Heart left ventricle (tissue), 16 donors: Measurements from ENCODE around the gene OTOP3. TPM values are rescaled to one million over a fixed set of nuclear protein-coding genes. Genes with fewer than 3 reads are reported as not detected.

ENCODE experiments used
- ATAC-seq, 4 donors: fragments of 200-7000 bp; cut with Tn5 transposase; one replicate each; pipeline ENCODE4 v1.9.1; 2020 to 2022; ENCODE audit warnings: moderate library complexity in 4 of 4, mild to moderate bottlenecking in 3 of 4, moderate number of reproducible peaks in 1 of 4
- DNase-seq, 5 donors: peaks; one replicate each; pipeline ENCODE4 v3.0.0-alpha.2; 2020
- H3K27ac ChIP-seq, 12 donors: fragments of 200-600 bp; sonication (generic) in 4 of 12; one replicate each; pipeline versions ENCODE4 v1.5.0 to v1.8.0; 2016 to 2022; ENCODE audit warnings: mild to moderate bottlenecking in 2 of 12
- H3K27me3 ChIP-seq, 9 donors: fragments of 200-600 bp; sonication (generic) in 2 of 9; one replicate each; pipeline versions ENCODE4 v1.5.1 to v1.8.0; 2016 to 2022; ENCODE audit warnings: mild to moderate bottlenecking in 3 of 9
- H3K36me3 ChIP-seq, 9 donors: fragments of 200-600 bp; sonication (generic) in 2 of 9; one replicate each; pipeline versions ENCODE4 v1.5.0 to v1.8.0; 2018 to 2022; ENCODE audit warnings: mild to moderate bottlenecking in 2 of 9
- H3K4me1 ChIP-seq, 12 donors: fragments of 200-600 bp; sonication (generic) in 4 of 12; one replicate each; pipeline versions ENCODE4 v1.5.0 to v1.8.0; 2016 to 2022; ENCODE audit warnings: mild to moderate bottlenecking in 3 of 12
- H3K4me3 ChIP-seq, 12 donors: fragments of 200-600 bp; sonication (generic) in 4 of 12; one replicate each; pipeline versions ENCODE4 v1.5.0 to v1.8.0; 2017 to 2022; ENCODE audit warnings: mild to moderate bottlenecking in 9 of 12, moderate library complexity in 4 of 12
- H3K9me3 ChIP-seq, 12 donors: fragments of 200-600 bp; sonication (generic) in 4 of 12; one replicate each; pipeline versions ENCODE4 v1.5.0 to v1.8.0; 2016 to 2022; ENCODE audit warnings: mild to moderate bottlenecking in 1 of 12
- POLR2A ChIP-seq, 2 donors: fragments of 450-650 bp; IDR thresholded peaks; one replicate each; pipeline ENCODE4 v1.6.1; 2017; ENCODE audit warnings: antibody characterized with exemption in 2 of 2, mild to moderate bottlenecking in 2 of 2, moderate library complexity in 2 of 2
- WGBS, 4 donors: extraction: QIAGEN DNeasy Blood & Tissue Kit in 2 of 4; methylation state at CpG; one replicate each; pipeline versions ENCODE4 v1.1.5 to v1.1.7; 2013 to 2018; 5-methylcytosine and 5-hydroxymethylcytosine counted together
- intact Hi-C, 10 donors: fragments of 100-400 bp; cut with DNase I; formaldehyde crosslinking; loops; one replicate each; pipeline versions ENCODE4 v1.11.1 to v1.14.2; 2022
- polyA plus RNA-seq, 2 donors: library from polyadenylated mRNA; stranded (reverse); fragments of 200-250 nt; gene quantifications; one replicate each; pipeline ENCODE4 v1.2.3, GENCODE V29; 2013
- total RNA-seq, 9 donors: library from RNA; depleted of rRNA in 2 of 9; stranded (reverse); fragments of >200 nt in 2 of 9; fragmentation: NEBNext Ultra II Directional in 3 of 9; extraction: Animal tissue kit (Norgen Biotek cat#: 25700) in 3 of 9; gene quantifications; one replicate each; pipeline versions ENCODE4 v1.1.0 to v1.2.4, GENCODE V29; 2016 to 2023
- TF ChIP-seq, protein P1 (sequence below), 12 donors: fragments of 200-600 bp; sonication (generic) in 4 of 12; IDR thresholded peaks; one replicate each; pipeline versions ENCODE4 v1.5.0 to v1.8.0; 2018 to 2022; ENCODE audit warnings: antibody characterized with exemption in 12 of 12, mild to moderate bottlenecking in 5 of 12
- donor health status: ischemic (EF 13 %, LVEDD 7.1; RV severe dilation, severe dysfunction).
- donor health status: healthy with polysubstance abuse.
- donor health status: DM: no; HTN: yes; CAD: no.
- donor health status: DM: no; HTN: no; CAD: no.
- donor health status: ischemic (EF 25% LVEDD 6.9; RV normal size, moderate dysfunction).
- donor health status: ischemic (EF 25% LVEDD 5.7; RV mildly dilated, moderate dysfunction).
- donor health status: healthy.
- donor health status: DM: yes; HTN: yes; CAD: no.
- donor health status: ischemic (EF 35%, LVEDD 5.7; RV mildly dilated, moderate dysfunction).
- donor health status: nonischemic (EF 11% LVEDD 7.7; RV severe dilation, severe dysfunction).
- donor health status: DM: yes; HTN: yes; CAD: no.
- donor health status: PGD.
- donor health status: ischemic (EF 29% LVEDD 5.4; RV normal size, mild dysfunction).
- donor health status: nonischemic (EF 23%, LVEDD 6.1; RV moderate dilation, normal function).

The OTOP3 gene
- total and polyA plus RNA-seq, 11 donors: not detected

DNA sequence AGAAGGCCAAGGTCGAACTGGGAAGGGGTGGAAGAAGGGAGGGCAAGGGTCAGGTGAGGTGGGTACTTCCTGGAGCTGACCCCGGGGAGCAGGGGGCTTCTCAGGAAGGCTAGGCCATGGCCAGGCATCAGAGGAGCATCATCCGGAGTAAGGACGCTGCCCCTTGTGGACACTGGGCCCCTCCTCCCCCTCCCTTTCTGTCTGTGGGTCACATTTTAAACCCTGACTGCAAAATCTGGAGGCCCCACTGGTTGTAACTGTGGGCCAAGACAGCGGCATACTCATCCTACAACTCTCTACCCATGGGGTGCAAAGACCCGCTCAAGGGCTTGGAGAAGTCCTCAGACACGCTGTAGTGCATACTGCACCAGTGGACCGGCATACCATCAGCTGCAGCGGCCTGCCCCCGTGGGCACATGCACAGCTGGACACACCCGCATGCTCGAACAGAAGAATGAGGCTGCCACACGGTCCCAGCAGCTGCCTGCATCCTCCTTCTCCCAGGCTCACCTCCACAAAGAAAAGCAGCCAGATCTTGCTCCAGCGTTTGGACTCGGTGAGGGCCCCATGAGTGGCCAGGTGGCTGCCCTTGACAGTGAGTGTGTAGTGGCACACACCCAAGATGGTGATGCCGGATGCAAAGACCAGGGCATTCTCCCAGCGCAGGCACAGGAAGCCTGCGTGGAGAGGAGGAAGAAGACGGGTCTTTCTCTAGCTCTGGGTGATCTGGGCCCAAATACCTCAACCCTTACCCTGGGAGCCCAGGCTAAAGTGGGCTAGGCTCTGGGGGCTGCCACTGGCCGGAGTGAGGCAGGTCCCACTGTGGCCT, 43.5 kb upstream of the OTOP3 start:
- H3K9me3 ChIP-seq: no peaks in the 10 kb centered on the region
- H3K27ac ChIP-seq: no peak overlapping the region
- H3K4me1 ChIP-seq: peaks cover 0 to 12% (median 8%) of the 10 kb centered on the region in 12 donors
- H3K4me3 ChIP-seq: no peak overlapping the region
- no peaks in the 10 kb centered on the region for H3K36me3 ChIP-seq
- DNase-seq: no peak
- ATAC-seq: peak in 2 of 4 donors; percentile 15 to 17
- WGBS, 4 donors: 68 to 79% (median 71%) methylated on average over 20 of the region's 20 CpGs
- intact Hi-C loops: no loop called here
- TF ChIP-seq POLR2A (IDR thresholded peaks at IDR 0.05): no peak
- TF ChIP-seq, protein P1, sequence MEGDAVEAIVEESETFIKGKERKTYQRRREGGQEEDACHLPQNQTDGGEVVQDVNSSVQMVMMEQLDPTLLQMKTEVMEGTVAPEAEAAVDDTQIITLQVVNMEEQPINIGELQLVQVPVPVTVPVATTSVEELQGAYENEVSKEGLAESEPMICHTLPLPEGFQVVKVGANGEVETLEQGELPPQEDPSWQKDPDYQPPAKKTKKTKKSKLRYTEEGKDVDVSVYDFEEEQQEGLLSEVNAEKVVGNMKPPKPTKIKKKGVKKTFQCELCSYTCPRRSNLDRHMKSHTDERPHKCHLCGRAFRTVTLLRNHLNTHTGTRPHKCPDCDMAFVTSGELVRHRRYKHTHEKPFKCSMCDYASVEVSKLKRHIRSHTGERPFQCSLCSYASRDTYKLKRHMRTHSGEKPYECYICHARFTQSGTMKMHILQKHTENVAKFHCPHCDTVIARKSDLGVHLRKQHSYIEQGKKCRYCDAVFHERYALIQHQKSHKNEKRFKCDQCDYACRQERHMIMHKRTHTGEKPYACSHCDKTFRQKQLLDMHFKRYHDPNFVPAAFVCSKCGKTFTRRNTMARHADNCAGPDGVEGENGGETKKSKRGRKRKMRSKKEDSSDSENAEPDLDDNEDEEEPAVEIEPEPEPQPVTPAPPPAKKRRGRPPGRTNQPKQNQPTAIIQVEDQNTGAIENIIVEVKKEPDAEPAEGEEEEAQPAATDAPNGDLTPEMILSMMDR (IDR thresholded peaks at IDR 0.05): no peak
- H3K27me3 ChIP-seq: peaks cover 21 to 64% (median 40%) of the 10 kb centered on the region in 9 donors

DNA sequence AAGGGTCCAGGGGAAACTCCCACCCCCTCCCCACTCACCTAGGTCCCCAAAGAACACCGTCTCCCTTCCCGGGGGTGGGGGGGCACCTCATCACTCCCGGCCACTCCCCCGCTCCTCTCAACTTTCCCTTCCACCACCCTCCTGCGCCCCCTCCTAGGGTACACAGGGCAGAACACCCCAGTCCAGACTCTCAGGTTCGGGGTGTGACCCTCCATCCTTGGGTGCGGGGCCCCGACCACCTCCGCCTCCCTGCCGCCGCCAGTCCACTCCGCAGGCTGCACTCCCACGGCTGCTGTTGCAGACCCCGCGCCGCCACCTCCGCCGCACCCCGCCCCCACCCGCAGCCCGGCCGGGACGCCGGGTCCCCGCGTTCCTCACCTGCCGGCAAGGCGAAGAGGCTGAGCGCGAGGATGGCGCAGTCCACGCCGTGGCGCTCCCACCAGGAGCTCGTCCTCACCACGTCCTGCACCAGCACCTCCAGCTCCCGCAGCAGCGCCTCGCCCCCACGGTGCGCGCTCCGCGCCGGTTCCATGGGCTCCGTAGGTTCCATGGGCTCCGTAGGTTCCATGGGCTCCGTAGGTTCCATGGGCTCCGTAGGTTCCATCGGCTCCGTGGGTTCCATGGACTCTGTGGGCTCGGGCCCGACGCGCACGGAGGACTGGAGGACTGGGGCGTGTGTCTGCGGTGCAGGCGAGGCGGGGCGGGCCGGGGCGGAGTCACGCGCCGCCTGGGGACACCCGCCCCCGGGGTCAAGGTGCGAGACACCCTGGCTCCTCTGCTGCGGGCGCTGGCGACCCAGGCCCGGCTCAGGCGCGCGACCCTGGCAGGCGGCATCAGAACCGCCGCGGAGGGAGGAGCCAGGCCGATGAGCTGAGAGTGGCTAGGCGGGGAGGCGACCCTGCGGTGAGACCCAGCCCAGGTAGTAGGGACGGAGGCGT, 42.5 kb upstream of the OTOP3 start, which contains the start of gene FADS6:
TSS of gene FADS6 (minus strand) at position 660 of the 938 bp plus-strand sequence. CDS start at position 622, 38 bp downstream.
- DNase-seq: no peak
- Histone ChIP-seq H3K27me3 (peaks cover 21 to 63% (median 40%) of the 10 kb centered on the region in 9 donors), H3K9me3 (no peaks in the 10 kb centered on the region), H3K4me1 (peaks cover 0 to 12% (median 8%) of the 10 kb centered on the region in 12 donors), H3K4me3 (peak within 1 kb of the TSS in 10 of 12 donors; percentile 13 to 46 (median 36)), H3K36me3 (no peaks in the 10 kb centered on the region), H3K27ac (no peak within 1 kb of the TSS)
- peak in 1 of 4 donors; percentile 43 for ATAC-seq
- TF ChIP-seq POLR2A (IDR thresholded peaks at IDR 0.05): no peak
- TF ChIP-seq, protein P1 (IDR thresholded peaks at IDR 0.05): no peak
- WGBS, 4 donors: 2 to 6% (median 4%) methylated on average over 47 to 86 of the region's 86 CpGs
- intact Hi-C loops: no loop called here

DNA sequence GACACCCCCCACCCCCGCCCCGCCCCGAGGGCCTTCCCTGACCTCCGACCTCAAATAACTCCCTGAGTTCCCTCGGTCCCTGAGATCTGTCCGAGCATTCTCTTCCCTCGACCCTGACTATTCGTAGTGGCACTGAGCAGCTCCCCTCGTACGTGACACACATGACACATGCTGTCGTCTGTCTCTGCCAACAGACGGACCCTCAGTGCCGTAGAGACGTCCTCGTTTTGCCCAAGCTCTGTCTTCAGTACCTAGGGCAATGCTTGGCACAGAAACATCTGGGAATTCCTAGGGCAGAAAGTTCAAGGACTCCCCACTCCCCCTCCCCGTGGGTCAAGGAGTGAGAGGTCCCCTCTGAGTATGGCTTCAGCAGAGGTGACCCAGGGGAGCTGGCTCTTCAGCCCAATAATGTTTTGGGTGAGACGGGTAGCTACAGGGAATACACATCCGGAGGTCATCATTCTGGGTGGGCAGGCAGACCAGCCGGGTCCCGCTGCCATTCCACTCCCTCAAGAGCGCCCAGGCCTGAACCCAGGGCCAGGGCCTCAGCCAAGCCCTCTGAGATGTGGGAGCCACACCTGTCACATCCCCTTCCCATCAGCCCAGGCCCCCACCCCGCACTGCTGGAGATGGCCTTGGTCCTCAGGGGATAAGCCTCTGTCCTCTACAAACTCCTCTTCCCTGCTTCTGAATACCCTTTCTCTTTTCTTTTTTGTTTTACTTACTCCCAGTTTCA, 41.6 kb upstream of the OTOP3 start:
- intact Hi-C loops: no loop called here
- peaks cover 0 to 12% (median 8%) of the 10 kb centered on the region in 12 donors for H3K4me1 ChIP-seq
- no peak overlapping the region for H3K27ac ChIP-seq
- 26 to 81% (median 28%) methylated on average over 6 to 22 of the region's 22 CpGs for WGBS, 4 donors
- ATAC-seq (no peak), DNase-seq (no peak)
- H3K36me3 ChIP-seq: no peaks in the 10 kb centered on the region
- H3K9me3 ChIP-seq: no peaks in the 10 kb centered on the region
- peaks cover 21 to 57% (median 40%) of the 10 kb centered on the region in 9 donors for H3K27me3 ChIP-seq
- H3K4me3 ChIP-seq: peak overlapping the region in 8 of 12 donors; percentile 13 to 46 (median 36)
- TF ChIP-seq, protein P1 (IDR thresholded peaks at IDR 0.05): no peak
- no peak for TF ChIP-seq POLR2A (IDR thresholded peaks at IDR 0.05)
